ENCODE data around the gene CENPN.

CENPN gene

DNA sequence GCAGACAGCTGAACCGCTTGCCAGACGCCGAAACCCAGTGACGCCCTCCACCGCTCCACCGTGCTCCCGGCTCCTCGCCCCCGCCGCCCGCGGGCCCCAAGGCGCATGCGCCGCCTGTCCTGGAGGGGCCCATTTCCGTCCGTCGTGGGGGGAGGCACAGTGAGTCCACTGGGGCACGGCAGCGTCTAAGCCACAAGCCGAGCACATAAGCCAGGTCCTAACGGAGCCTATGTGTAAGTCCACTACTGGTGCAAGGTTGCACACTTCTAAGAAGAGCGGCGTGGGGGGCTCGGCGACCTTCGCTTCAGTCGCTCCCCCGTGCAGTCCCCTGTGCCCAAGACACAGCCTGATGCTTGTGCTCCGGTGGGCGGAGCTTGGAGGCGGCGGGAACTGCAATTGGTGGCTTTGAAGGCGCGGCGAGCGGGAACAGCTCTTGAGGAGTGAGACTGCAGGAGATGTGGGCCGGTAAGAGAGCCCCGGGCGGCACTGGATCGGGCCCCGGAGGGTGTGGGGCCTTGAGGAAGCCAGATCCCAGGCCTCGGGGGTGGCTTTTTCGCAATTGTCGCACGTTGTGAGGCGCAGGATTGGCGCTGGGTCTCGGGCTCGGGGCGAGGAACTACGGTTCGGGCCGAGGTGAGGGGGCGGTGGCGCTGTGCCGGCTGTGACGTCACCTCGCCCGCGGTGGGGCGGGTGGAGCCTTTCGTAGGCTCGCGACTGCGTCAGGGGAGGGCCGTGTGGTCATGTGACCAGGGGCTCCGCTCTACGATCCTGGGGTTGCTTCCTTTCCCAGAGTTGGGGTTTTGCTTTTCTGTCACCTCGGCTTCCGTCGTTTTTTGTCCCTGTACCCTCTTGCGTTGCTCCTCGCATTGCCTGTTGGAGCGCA lies at the start of gene CENPN, which contains the start of gene CMC2:
Gene CENPN, plus strand, starts transcription at position 402 of the 883 bp plus-strand sequence. CDS start 4,726 bp downstream, outside the sequence.
Gene CMC2, minus strand, starts transcription at position 73 of the 883 bp plus-strand sequence. CDS start 9,491 bp downstream, outside the sequence.
- DNase-seq, result peak; percentile 95

DNA sequence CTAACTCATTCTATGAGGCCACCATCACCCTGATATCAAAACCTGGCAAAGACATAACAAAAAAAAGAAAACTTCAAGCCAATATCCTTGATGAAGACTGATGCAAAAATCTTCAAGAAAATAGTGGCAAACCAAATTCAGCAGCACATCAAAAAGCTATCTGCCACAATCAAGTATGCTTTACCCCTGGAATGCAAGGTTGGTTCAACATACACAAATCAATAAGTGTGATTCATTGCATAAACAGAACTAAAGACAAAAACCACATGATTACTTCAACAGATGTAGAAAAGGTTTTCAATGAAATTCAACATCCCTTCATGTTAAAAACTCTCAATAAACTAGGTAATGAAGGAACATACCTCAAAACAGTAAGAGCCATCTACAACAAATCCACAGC lies 48.7 kb upstream of the CENPN start:
- no peak for DNase-seq

GRCh38 chr16:80962879-80963278 lies 44.1 kb upstream of the CENPN start:
- no peak for DNase-seq

- DNase-seq, result no peak
These were observed 42.7 kb upstream of the CENPN start for GRCh38 chr16:80964351-80964750.

DNA sequence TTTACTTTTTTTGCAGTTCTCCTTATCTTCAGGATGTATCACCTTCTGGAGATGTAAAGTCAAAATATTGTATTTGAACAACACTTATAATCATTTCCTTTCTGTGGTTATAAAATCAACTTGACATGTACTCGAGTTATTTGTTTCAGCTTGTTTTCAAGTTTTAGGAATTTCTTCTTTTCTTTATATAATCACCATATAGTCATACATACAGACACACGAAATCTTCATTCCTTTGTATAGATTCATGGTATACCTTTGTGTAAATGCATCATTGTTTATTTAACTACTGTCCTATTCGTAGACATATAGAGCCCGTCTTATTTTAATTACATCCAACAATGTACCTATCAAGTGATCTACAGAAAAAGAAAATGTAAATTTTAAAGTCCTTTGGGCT lies 40.4 kb upstream of the CENPN start:
- no peak for DNase-seq

- no peak for DNase-seq
These were observed 38.5 kb upstream of the CENPN start for GRCh38 chr16:80968386-80969113.

DNA sequence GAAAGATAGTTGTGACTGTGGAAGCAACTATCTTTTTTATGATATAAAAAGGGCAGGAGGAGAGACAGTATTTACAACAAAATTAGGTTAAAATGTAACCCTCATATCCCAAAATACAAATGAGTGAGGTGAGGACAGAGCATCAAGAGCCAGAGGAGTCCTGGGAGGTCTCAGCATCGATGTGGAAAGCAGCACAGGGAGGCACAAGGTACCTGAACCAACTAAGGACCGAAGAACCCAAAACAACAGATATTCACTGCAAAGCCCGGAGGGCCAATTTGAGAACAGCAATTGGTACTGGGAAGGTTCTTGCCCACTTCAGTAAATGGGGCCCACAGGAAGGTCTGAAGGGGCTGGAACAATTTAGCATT lies 37.9 kb upstream of the CENPN start:
- DNase-seq, result no peak

GRCh38 chr16:80971819-80972218 lies 35.2 kb upstream of the CENPN start:
- DNase-seq, result no peak

GRCh38 chr16:80972611-80973010 lies 34.4 kb upstream of the CENPN start:
- no peak for DNase-seq

DNA sequence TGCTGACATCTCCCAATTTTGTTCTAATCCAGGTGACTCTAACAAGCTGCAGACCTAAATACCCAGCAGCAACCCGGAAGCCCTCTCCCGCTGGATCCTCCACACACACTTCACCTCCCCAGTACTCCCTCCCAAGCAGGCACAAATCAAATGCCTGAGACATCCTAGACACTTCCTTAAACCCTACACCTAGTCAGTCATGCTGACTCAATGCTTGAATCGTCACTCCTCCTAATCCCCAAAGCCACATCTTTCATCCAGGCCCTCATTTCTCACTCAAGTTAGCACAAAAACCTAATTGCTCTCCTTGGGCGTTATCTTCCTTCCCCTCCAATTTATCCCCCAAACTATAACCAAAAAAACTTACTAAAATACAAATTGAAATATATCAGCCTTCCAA lies 33.0 kb upstream of the CENPN start:
- DNase-seq, result no peak

GRCh38 chr16:80974649-80975376 lies 32.2 kb upstream of the CENPN start:
- DNase-seq, result no peak

- no peak for DNase-seq
These were observed 30.1 kb upstream of the CENPN start for GRCh38 chr16:80976946-80977345.

DNA sequence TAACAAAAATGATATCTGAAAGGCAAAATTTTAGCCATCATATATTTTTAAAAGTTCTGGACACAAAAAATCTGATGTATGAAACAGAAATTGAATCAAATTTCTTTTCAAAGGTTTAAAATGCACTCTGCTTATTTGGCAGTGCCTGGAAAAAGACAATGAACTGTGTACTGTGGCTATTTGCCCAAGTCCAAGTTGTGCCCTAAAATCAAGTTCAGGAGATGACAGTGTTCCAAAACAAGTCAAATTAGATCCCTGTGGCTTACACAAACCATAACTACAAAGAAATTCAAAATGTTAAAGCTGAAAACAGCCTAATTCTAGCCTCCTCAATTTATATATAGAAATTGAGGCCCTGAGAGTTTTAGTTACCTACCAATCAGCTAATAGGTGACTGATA lies 25.9 kb upstream of the CENPN start:
- DNase-seq, result no peak

DNA sequence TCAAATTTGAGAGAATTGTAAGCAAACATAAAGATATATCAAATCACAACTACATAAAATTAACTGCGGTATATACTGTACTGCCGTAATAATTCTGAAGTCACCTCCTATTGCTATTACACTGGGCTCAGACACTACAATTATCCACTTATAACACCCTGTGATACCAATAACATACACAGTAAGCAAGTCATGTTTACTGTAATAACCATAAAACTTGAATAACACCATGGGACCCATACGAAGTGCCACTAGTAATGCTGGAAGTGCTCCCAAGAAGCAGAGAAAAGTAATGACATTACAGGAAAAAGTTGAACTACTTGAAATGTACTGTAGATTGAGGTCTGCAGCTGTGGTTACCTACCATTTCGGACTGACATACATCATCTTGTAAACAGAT lies 24.4 kb upstream of the CENPN start:
- DNase-seq, result no peak

DNA sequence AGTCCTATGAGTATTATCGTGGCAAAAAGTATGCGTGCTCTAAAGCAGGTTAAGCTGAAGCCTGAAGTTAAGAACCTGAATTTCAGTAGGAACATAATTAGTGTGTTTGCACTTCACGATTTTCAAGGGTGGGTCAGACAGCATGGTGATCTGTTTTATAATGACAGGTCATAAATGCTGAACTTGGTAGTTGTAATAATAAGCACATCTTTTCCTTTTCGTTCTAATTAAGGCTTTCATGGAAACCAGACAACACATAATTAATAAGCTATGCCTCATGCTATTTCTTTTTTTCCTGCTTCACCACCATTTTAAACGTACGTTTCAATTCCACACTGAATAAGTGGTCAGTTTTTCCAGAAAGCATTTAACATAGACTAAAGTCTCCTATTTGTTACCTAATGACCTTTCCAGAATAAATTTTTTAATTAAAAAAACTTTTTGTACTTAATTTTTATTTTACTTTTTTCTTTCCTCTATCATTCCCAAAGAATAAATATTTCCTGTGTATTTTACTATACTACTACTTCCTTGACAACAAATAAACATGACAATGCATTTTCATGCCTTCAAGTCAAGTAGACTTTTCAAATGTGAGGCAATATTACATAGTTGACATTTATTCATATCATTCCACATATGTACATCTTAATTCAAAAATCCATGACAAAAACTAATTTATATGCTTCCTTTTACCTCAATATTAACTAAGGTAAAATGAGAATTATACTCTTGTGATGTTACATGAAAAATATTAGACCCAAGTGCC lies 22.7 kb upstream of the CENPN start:
- no peak for DNase-seq

GRCh38 chr16:80985611-80986010 lies 21.4 kb upstream of the CENPN start:
- no peak for DNase-seq

DNA sequence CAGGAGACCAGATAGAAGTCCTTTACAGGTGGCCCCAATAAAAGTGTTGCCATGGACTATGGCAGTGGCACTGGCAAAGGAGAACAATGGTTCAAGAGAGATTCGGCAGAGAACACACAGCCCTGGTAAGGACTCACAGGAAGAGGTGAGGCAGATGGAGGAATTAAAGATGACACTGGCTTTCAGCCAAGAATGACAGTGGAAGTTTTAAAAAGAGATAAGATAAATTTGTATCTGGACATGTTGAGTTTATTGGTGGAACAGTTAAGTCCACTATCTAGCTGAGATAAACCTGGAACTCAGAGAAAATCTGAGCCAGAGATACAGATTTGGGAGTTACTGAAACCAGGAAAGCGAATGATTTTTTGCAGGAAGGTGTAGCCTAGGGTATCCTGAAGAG lies 20.5 kb upstream of the CENPN start:
- no peak for DNase-seq

DNA sequence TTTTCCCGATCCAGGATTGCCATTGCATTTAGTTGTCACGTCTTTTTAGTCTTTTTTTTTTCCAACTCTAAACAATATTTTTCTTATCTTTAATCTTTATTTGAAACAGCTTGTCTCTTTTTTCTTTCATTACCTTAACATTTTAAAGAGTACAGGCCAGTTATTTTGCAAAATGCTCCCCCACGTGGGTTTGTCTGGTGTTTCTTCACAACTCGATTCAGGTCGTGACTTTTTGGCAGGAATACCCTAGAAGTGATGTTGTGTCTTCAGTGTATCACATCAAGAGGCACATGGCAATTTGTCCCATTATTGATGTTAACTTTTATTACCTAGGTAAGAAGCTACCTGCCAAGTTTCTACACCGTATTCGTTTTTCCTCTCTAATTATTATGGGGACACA lies 18.3 kb upstream of the CENPN start:
- no peak for DNase-seq

GRCh38 chr16:80989801-80990200 lies 17.2 kb upstream of the CENPN start:
- no peak for DNase-seq

GRCh38 chr16:80990577-80990976 lies 16.4 kb upstream of the CENPN start:
- no peak for DNase-seq

DNA sequence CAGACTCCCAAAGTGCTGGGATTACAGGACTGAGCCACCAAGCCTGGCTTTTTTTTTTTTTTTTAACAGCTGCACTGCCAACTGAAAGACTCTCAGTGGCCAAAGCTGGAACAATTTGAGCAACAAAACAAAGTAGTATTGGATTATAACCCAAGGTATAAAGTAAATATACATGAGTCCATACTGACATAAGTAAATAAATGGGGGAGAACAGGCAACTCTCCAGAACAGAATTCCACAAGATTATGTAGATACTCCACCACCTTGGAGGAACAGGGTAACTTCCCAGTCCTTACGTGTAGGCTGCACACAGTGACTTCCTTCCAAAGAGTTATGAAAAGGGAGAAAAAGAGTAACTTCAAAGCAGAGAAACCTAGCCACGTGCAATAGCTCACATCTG lies 16.0 kb upstream of the CENPN start:
- DNase-seq, result no peak

- no peak for DNase-seq
These were observed 15.1 kb upstream of the CENPN start for GRCh38 chr16:80991792-80992430.
